A549 (cell line): ENCODE measurements around the gene MMP11. TPM values are rescaled to one million over a fixed set of nuclear protein-coding genes. Genes with fewer than 3 reads are reported as not detected.

Experiments
- ATAC-seq, 2 experiments: fragments of 200-7000 bp in 1 of 2; fragments of >200 bp in 1 of 2; cut with Nextera tagmentation in 1 of 2; cut with Tn5 transposase in 1 of 2; 3 replicates each; pipeline versions ENCODE4 v1.8.0 to v1.9.1; 2018 to 2020; ENCODE audit warnings: mild to moderate bottlenecking in 1 of 2, moderate library complexity in 1 of 2
- CTCF ChIA-PET: fragments of 300-600 bp; sonication (Branson Sonifier 250); formaldehyde crosslinking; extraction: SDS; loops from one replicate; lab custom pipeline; 2021; ENCODE audit warnings: antibody characterized with exemption, inconsistent platforms; lab: Yijun Ruan, JAX
- POLR2A ChIA-PET: fragments of 350-600 bp; formaldehyde crosslinking; extraction: SDS; loops from one replicate; lab custom pipeline; 2021; ENCODE audit warnings: antibody characterized with exemption, inconsistent platforms; lab: Yijun Ruan, JAX
- DNase-seq, 2 experiments: peaks; one replicate each; pipeline versions ENCODE4 v3.0.0 to v3.0.0-alpha.2; 2011 to 2016; ENCODE audit warnings: low read depth in 1 of 2, low spot score in 1 of 2
- FAIRE-seq: peaks from 2 replicates; lab custom pipeline; 2011; peaks lifted over from hg19 to GRCh38; lab: Jason Lieb, UNC
- H3K27ac ChIP-seq, 2 experiments: fragments of >200 bp; sonication (Bioruptor Twin); formaldehyde crosslinking; 3 replicates each; pipeline ENCODE4 v1.5.1; 2016 to 2017
- H3K4me1 ChIP-seq: fragments of >200 bp; sonication (Bioruptor Twin); formaldehyde crosslinking; 3 replicates; pipeline ENCODE4 v1.6.1; 2016
- H3K4me2 ChIP-seq: fragments of >200 bp; sonication (Bioruptor Twin); formaldehyde crosslinking; 3 replicates; pipeline ENCODE4 v1.6.1; 2016
- H3K4me3 ChIP-seq: fragments of >200 bp; sonication (Bioruptor Twin); formaldehyde crosslinking; 3 replicates; pipeline ENCODE4 v1.5.1; 2016
- H3K9me3 ChIP-seq: fragments of >200 bp; sonication (Bioruptor Twin); formaldehyde crosslinking; 3 replicates; pipeline ENCODE4 v1.6.1; 2016
- BCL3 ChIP-seq: fragments of >200 bp; sonication (Bioruptor Twin); formaldehyde crosslinking; IDR thresholded peaks from 3 replicates; pipeline ENCODE4 v1.6.1; 2016
- CTCF ChIP-seq: fragments of >200 bp; sonication (Bioruptor Twin); formaldehyde crosslinking; IDR thresholded peaks from 3 replicates; pipeline ENCODE4 v1.5.1; 2016
- EHF ChIP-seq: fragments of 250-450 bp; sonication (Bioruptor Pico); IDR thresholded peaks from 2 replicates; pipeline ENCODE4 v1.5.0; 2020; ENCODE audit warnings: mild to moderate bottlenecking
- ELK1 ChIP-seq: fragments of 150-350 bp; IDR thresholded peaks from 2 replicates; pipeline ENCODE4 v1.6.1; 2014; ENCODE audit warnings: low read depth, mild to moderate bottlenecking, low read length
- FOSL2 ChIP-seq, 2 experiments: fragments of 450-650 bp in 1 of 2; fragments of >200 bp in 1 of 2; sonication (Bioruptor Twin) in 1 of 2; formaldehyde crosslinking; IDR thresholded peaks; 2 replicates each; pipeline versions ENCODE4 v1.5.0 to v1.6.1; 2016 to 2020; ENCODE audit warnings: mild to moderate bottlenecking in 1 of 2, moderate library complexity in 1 of 2
- GATA3 ChIP-seq: IDR thresholded peaks from 2 replicates; pipeline ENCODE4 v1.6.1; 2012; ENCODE audit warnings: borderline replicate concordance
- HDAC2 ChIP-seq: fragments of 200-600 bp; sonication (generic); IDR thresholded peaks from 2 replicates; pipeline ENCODE4 v1.6.1; 2016
- HEYL ChIP-seq: fragments of 250-450 bp; sonication (Bioruptor Pico); IDR thresholded peaks from 2 replicates; pipeline ENCODE4 v1.8.0; 2021; ENCODE audit warnings: mild to moderate bottlenecking, moderate library complexity
- HOXA7 ChIP-seq: fragments of 250-450 bp; sonication (Bioruptor Pico); IDR thresholded peaks from 2 replicates; pipeline ENCODE4 v1.5.0; 2020; ENCODE audit warnings: mild to moderate bottlenecking, moderate library complexity
- HOXB13 ChIP-seq: fragments of 250-450 bp; sonication (Bioruptor Pico); IDR thresholded peaks from 2 replicates; pipeline ENCODE4 v1.5.0; 2020; ENCODE audit warnings: low read depth, mild to moderate bottlenecking, moderate library complexity
- HOXB5 ChIP-seq: fragments of 250-450 bp; sonication (Bioruptor Pico); IDR thresholded peaks from 2 replicates; pipeline ENCODE4 v1.5.0; 2020; ENCODE audit warnings: mild to moderate bottlenecking, moderate library complexity
- JUN ChIP-seq, 2 experiments: fragments of >200 bp; sonication (Bioruptor Twin); formaldehyde crosslinking; IDR thresholded peaks; 2 replicates in 1 of 2; 3 replicates in 1 of 2; pipeline ENCODE4 v1.6.1; 2016 to 2017
- JUNB ChIP-seq: fragments of >200 bp; sonication (Bioruptor Twin); formaldehyde crosslinking; IDR thresholded peaks from 2 replicates; pipeline ENCODE4 v1.6.1; 2016
- MAZ ChIP-seq: fragments of 150-350 bp; IDR thresholded peaks from 2 replicates; pipeline ENCODE4 v1.6.1; 2014; ENCODE audit warnings: antibody characterized with exemption, low read depth, low read length, borderline replicate concordance
- NPAS2 ChIP-seq: fragments of 250-450 bp; sonication (Bioruptor Pico); IDR thresholded peaks from 2 replicates; pipeline ENCODE4 v1.8.0; 2022; ENCODE audit warnings: mild to moderate bottlenecking, moderate library complexity, borderline replicate concordance
- PHF8 ChIP-seq: fragments of 200-600 bp; sonication (generic); IDR thresholded peaks from 2 replicates; pipeline ENCODE4 v1.6.1; 2016; ENCODE audit warnings: low read depth, mild to moderate bottlenecking, antibody characterized with exemption, moderate library complexity, borderline replicate concordance
- RARB ChIP-seq: fragments of 250-450 bp; sonication (Bioruptor Pico); IDR thresholded peaks from 2 replicates; pipeline ENCODE4 v1.8.0; 2021; ENCODE audit warnings: mild to moderate bottlenecking, moderate library complexity
- REST ChIP-seq: fragments of 200-600 bp; sonication (generic); IDR thresholded peaks from 2 replicates; pipeline ENCODE4 v1.6.1; 2016; ENCODE audit warnings: antibody characterized with exemption, mild to moderate bottlenecking, moderate library complexity
- RFX5 ChIP-seq: fragments of 450-650 bp; IDR thresholded peaks from 2 replicates; pipeline ENCODE4 v1.7.1; 2014; ENCODE audit warnings: antibody characterized with exemption, mild to moderate bottlenecking, moderate library complexity
- RNF2 ChIP-seq: fragments of 200-600 bp; sonication (generic); IDR thresholded peaks from 2 replicates; pipeline ENCODE4 v1.6.1; 2016; ENCODE audit warnings: low read depth, mild to moderate bottlenecking, antibody characterized with exemption, moderate library complexity, borderline replicate concordance
- SMC3 ChIP-seq: fragments of >200 bp; sonication (Bioruptor Twin); formaldehyde crosslinking; IDR thresholded peaks from 3 replicates; pipeline ENCODE4 v1.6.1; 2018; ENCODE audit warnings: inconsistent platforms
- SREBF2 ChIP-seq: fragments of 450-650 bp; IDR thresholded peaks from 2 replicates; pipeline ENCODE4 v1.6.1; 2014; ENCODE audit warnings: mild to moderate bottlenecking, moderate library complexity
- ZSCAN20 ChIP-seq: fragments of 250-450 bp; sonication (Bioruptor Pico); IDR thresholded peaks from 2 replicates; pipeline ENCODE4 v1.8.0; 2022; ENCODE audit warnings: mild to moderate bottlenecking, moderate library complexity
- WGBS: methylation state at CpG from one replicate; pipeline ENCODE4 v1.1.6; 2017; ENCODE audit errors: missing lambda C conversion rate; 5-methylcytosine and 5-hydroxymethylcytosine counted together
- polyA plus RNA-seq, 4 experiments: library from polyadenylated mRNA; depleted of rRNA in 3 of 4; stranded (reverse); fragments of >200 nt; fragmentation: RNase III in 1 of 4; extraction: RNeasy Plus Mini Kit Qiagen cat#74134 plus additional on column Dnase treatment in 1 of 4; gene quantifications; 2 replicates in 3 of 4; 3 replicates in 1 of 4; pipeline ENCODE4 v1.2.3, GENCODE V29; 2011 to 2017

The MMP11 gene
- polyA plus RNA-seq, 2 of the 4 experiments (the other 2 are of a cell fraction) = 0.23 to 0.36 TPM

- no peak overlapping the region for H3K4me2 ChIP-seq
- ChIA-PET CTCF (interaction anchor here (3.2 kb wide), 1 partner anchor 11 kb away, joined by 22 read pairs; the partner anchor contains the start of gene CHCHD10), POLR2A (no interaction called here)
- H3K4me1 ChIP-seq = no peaks in the 10 kb centered on the region; the same call in 2 of the 3 replicates
- no peak overlapping the region for H3K27ac ChIP-seq
- WGBS = 84% methylated on average over 4 of the region's 4 CpGs
- ATAC-seq (no peak), FAIRE-seq (no peak), DNase-seq (no peak)
- H3K4me3 ChIP-seq = no peak overlapping the region
- H3K9me3 ChIP-seq = no peaks in the 10 kb centered on the region
- no peak for TF ChIP-seq REST
- TF ChIP-seq MAZ = no peak
- TF ChIP-seq JUN (IDR thresholded peaks at IDR 0.05) = no peak
- no peak for TF ChIP-seq EHF (CRISPR knock-in tag)
- TF ChIP-seq HEYL (CRISPR knock-in tag) = no peak
- TF ChIP-seq ELK1 = no peak
- no peak for TF ChIP-seq HOXA7
- TF ChIP-seq SMC3 = no peak
- no peak for TF ChIP-seq BCL3
- no peak for TF ChIP-seq RFX5
Observed at GRCh38 chr22:23756891-23757290, 15.8 kb upstream of the MMP11 start.

GRCh38 chr22:23759566-23759965 is 13.1 kb upstream of the MMP11 start:
- TF ChIP-seq SREBF2 (no peak), HOXB13 (no peak), HOXB5 (CRISPR knock-in tag) (no peak), ELK1 (no peak), NPAS2 (CRISPR knock-in tag) (no peak), PHF8 (no peak)
- TF ChIP-seq, all 56 proteins: peak for 0
- no peak for DNase-seq
- FAIRE-seq = no peak
- H3K4me3 ChIP-seq = no peak overlapping the region
- WGBS = 84% methylated on average over 4 of the region's 4 CpGs
- ChIA-PET CTCF (interaction anchor here (0.7 to 3.2 kb wide), 2 partner anchors 8 to 32 kb away, joined by 3 to 22 read pairs; partner anchors contain the start of gene CHCHD10), POLR2A (no interaction called here)
- no peak for ATAC-seq
- no peak overlapping the region for H3K27ac ChIP-seq
- H3K4me2 ChIP-seq = no peak overlapping the region
- H3K9me3 ChIP-seq = no peaks in the 10 kb centered on the region
- no peaks in the 10 kb centered on the region for H3K4me1 ChIP-seq

- no peak for FAIRE-seq
- Histone ChIP-seq H3K27ac (no peak overlapping the region), H3K4me2 (no peak overlapping the region), H3K4me1 (peaks cover 4% of the 10 kb centered on the region; the same call in 2 of the 3 replicates), H3K4me3 (no peak overlapping the region), H3K9me3 (no peaks in the 10 kb centered on the region)
- no peak for TF ChIP-seq EHF (CRISPR knock-in tag)
- TF ChIP-seq JUN (IDR thresholded peaks at IDR 0.05) = no peak
- no peak for TF ChIP-seq FOSL2 (IDR thresholded peaks at IDR 0.05)
- no peak for TF ChIP-seq FOSL2 (CRISPR knock-in tag; IDR thresholded peaks at IDR 0.05)
- TF ChIP-seq JUNB = no peak
- no peak for TF ChIP-seq RNF2
- no peak for TF ChIP-seq GATA3
- no peak for TF ChIP-seq CTCF
- TF ChIP-seq SMC3 = no peak
- no peak for TF ChIP-seq RARB
- no peak for TF ChIP-seq ZSCAN20 (CRISPR knock-in tag)
- no peak for TF ChIP-seq HDAC2
- DNase-seq = no peak
- 96% methylated on average over 6 of the region's 6 CpGs for WGBS
- no peak for ATAC-seq
- ChIA-PET POLR2A (no interaction called here), CTCF (interaction anchor here (3.2 kb wide), 1 partner anchor 7 kb away, joined by 22 read pairs; the partner anchor contains the start of gene CHCHD10)
Observed at GRCh38 chr22:23760056-23760455, 12.6 kb upstream of the MMP11 start.
